NOMO-1 (cell line): ENCODE results near the gene XRCC5.
"Not testable (repeated sequence)": the region's sequence is repeated elsewhere in the genome, so short reads cannot be mapped to it uniquely, and the experiment has no call there.

Source experiments
- DNase-seq, 2 experiments: peaks; one replicate each; lab custom pipeline; 2025; ENCODE audit not compliant: unreplicated experiment in 2 of 2; lab: John Stamatoyannopoulos, UW

The XRCC5 gene

DNA sequence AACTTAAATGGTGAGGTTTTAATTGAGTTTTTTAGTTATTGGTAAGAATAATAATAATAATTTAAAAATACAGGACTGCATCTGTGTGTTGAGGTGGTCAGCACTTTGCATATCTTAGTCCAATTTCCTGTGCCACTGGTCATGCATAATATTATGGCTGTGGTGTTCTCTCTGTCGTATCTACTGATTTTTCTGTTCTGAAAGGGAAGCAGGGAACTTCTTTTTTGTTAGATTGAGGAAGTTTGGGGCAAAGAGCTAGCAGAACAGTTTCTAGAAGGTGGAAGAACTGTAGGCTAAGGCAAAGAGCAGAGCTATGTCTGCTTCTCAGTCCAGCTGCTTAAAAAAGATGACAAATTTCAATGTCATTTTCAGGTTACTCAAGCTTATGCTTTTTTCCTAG lies 74.3 kb downstream of the XRCC5 start:
- DNase-seq: peak; percentile 34 to 73

DNA sequence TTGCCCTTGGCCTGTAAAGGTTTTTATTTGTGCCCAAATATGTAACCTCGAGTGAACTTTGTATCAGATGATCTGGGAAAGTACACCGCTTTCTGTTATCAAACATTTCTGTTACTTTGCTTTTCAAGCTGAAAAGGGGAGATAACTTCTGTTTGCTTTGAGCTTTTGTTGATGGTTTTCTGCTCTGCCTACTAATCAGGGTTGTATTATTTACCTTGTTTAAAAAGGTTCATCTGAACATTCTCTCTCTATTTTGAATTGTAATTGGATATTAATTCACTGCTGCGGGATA lies 79.4 kb downstream of the XRCC5 start:
- no peak for DNase-seq

DNA sequence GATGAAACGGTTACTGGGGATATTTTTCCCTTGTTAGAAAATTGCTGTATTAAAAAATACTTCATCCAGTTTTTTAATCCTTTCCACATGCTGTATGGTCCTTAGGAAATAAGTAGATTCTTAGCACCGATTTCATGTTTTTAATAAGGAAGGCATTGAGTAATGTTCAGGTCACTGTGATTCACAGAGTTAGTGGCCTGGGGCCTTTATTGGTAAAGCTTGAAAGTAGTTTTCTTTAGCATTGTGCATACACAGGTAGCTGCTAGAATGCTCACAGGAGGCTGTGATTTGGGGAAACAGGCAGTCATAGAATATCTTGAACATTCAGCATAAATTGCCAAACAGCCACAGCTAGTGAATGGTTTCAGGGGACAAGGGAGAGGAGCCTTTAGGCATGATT lies 79.8 kb downstream of the XRCC5 start:
- no peak for DNase-seq

DNA sequence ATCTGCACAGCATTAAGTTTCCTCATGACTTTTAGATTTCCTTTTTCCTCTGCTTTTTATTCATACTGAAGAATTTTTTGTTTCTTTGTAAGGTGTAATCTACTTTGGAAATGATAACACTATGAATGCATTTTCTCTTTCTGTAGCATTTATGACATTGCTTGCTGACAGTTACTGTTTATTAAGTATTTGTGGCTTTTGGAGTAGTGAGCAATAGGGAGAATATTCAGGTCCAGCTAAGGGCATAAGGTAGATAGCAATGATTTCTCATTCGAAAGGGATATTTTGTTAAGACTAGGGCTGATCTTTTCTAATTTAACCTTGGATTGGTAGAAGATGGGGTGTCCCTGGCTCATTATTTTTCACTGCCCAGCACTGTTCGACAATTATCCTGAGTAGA lies 80.3 kb downstream of the XRCC5 start:
- no peak for DNase-seq

DNA sequence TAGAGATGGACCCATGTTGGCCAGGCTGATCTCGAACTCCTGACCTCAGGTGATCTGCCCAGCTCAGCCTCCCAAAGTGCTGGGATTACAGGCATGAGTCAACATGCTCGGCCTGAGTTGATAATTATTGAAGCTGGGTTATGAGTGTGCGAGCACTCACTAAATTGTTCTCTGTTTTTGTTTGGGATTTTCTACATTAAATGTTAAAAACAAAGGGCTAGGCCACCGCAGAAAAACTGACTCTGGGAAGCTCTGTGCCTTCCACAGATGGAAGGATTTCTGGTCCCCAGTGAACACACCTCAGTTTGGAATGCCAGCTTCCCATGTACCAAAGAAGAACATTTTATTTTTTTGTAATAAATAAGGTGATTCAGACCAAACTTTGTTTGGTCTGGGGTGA lies 83.0 kb downstream of the XRCC5 start:
- DNase-seq: no peak

DNA sequence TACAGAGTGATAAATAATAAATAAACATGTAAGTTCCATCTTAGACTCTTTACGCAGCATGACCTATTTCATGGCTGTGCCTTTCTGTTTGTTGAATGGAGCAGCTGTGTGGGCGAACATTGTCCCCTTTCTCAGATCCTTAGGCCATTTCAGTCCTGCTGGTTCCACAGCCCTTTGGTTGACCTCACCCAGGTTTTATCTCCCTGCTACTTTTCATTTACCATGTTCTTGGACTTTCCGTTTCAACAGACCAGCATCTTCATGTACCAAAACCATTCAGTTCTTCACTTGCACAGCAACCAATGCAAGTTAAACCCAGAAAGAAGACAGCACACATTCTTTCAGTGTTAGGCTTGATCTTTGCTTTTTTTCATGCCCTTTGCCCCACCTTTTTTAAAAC lies 83.8 kb downstream of the XRCC5 start:
- DNase-seq: no peak

DNA sequence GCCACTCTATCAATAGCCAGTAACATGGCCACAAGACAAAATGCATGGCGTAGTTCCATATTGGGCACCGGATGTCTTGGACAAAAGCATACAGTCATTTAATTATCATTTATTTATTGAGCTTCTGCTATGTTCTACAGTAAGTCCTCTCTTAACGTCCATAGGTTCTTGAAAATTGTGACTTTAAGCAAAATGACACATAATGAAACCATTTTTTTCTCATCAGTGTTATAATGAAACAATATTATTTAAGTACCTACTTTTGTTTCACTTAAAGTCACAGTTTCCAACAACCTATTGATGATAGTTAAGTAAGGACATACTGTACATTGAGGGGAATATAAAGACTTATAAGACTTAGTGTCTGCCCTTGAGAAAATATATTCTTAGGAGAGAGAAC lies 84.9 kb downstream of the XRCC5 start:
- DNase-seq: no peak

DNA sequence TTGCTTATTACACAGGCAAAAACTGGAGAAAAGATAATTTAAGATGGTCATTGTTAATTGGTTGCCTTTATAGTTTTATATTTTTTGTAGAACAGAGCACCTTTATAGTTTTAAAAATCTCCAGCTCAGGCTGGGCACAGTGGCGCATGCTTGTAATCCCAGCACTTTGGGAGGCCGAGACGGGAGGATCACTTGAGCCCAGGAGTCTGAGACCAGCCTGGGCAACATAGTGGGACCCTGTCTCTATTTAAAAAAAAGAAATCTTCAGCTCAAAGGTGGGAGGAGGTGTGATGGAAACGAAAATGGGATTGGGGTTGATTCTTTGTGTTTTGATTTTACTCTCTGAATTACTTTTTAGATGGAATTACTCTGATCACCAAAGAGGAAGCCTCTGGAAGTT lies 85.4 kb downstream of the XRCC5 start:
- DNase-seq: no peak

DNA sequence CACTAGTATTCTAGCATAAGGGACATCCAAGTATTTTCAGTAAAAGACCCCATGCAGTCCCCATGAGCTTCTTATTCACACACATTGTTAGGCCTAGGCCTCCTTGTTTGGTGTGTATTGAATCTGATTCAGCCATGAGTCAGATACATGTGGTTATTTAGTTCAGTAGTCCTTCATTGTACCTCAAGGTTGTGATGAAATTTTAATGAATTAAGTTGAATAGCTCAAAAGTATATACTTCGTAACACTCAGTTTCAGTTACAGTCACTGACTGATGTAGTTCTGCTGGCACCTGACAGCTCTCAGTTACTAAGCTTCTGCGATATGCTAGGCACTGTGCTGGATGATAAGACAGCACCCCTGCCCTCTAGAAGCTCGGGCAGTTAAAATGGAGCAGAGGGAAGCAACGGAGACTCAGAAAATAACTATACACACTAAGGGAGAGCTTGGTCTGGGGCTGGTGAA lies 86.4 kb downstream of the XRCC5 start:
- DNase-seq: no peak

DNA sequence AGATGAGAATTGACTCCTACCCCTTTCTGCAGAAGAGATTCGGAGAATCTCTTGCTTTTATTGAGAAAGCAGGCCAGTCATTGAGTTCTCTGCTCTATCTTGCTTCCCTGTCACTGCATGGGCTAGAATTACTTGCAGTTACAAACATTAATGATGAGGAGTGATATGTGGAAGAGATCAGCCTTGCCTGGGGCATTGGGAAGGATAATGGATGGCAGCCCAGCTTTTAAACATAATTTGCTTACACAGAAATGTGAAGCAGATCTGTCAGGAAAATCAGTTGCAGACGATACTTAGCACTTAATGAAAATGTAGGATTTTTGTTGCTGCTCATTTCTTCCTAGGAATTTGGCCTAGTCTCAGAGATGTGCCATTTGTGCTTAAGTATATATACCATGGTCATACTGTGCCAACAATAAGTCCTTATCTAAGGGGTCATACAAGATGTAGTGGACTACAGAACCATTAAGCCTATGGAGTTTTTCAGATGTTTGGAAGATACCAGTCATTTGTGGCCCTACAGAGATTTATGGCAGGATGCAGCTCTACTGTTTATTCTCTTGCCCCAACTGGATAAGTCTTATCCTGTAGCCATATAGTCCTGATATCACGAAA lies 92.7 kb downstream of the XRCC5 start:
- DNase-seq: no peak

DNA sequence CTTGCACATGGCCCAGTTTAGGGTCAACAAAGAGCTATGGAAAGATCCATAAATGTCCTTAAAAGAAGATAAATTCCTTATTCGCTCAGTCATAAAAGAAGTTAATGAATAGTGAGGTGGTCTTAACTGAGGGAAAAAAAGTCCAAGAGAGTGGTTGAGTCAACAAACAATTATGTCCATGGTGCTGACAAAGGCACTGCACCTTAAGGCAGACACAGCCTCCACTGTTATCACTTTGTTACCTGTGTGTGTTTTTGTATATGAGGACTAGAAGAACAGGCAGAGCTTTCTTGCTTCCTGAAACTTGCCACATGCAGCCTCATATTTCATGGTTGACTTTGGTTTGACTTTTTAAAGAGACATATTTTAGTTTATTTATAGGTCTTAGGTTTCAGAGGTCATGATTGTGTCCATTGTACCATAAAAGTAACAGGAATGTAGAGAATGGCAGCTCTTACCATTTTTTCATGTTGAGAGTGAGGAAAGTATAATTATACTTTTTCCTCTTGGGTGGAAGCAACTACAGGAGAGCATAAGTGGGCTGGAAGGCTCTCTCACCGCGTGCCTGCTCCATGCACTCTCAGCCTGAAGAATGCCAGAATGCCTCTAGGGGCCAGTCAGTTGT lies 93.6 kb downstream of the XRCC5 start:
- DNase-seq: no peak

DNA sequence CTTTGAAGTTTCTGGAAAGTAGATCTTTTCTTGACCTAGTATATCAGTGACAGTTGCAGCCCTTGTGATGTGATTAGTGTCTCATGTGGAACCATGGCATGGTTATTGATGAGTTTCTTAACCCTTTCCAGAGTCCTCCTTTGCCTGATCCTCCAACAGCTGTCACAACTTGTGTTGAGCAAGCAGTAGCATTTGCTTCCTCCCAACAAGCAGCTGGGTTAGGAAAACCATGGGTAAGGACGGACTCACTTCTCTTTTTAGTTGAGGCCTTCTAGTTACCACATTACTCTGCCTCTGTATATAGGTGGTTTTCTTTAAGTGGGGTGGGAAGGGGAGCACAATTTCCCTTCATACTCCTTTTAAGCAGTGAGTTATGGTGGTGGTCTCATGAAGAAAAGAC lies 96.3 kb downstream of the XRCC5 start:
- DNase-seq: peak in 1 of 2 experiments; percentile 51

DNA sequence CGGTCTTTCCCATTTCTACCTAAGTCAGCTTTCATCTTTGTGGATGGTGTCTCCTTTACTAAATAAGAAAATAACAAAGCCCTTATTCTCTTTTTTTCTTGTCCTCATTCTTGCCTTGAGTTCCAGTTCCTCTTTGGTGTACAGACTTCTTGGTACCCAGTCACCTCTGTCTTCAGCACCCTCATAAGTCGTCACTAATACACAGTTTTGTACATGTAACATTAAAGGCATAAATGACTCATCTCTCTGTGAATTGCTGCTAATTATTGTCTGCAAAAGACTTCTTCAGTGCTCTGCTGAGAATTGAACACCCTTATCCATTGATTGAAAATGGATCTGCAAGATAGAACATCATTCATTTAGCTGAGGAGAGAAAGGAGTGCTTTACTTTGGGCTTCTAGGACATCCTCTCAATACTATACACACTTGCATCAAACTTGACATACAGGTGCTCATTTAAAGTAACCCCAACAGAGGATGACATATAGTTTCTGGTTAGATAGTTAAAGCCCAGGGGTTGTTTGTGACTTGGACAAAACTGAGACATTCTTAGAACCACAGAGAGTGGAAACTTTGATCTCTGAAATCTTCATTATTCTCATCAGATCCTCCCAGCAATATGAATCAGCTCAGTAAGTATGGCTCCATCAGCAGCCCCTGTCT lies 97.0 kb downstream of the XRCC5 start:
- peak in 1 of 2 experiments; percentile 12 for DNase-seq

DNA sequence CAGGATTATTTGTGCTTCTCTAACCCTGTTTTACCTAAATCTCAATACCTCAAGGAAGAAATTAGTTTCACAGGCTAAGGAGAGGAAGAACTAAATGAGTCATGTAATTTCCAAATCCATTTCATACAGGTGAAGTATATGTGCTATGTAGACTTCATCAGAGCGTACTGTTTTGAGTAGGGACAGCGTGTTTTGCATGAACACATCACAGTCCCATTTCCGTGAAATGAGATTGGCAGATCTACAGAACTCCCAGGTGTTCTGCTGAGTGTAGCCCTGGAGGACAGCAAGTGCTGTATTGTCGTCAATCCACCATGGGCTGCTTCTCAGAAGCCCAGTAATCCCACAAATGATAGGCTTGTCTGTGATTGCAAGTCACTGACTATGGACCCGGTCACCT lies 97.7 kb downstream of the XRCC5 start:
- DNase-seq: no peak

DNA sequence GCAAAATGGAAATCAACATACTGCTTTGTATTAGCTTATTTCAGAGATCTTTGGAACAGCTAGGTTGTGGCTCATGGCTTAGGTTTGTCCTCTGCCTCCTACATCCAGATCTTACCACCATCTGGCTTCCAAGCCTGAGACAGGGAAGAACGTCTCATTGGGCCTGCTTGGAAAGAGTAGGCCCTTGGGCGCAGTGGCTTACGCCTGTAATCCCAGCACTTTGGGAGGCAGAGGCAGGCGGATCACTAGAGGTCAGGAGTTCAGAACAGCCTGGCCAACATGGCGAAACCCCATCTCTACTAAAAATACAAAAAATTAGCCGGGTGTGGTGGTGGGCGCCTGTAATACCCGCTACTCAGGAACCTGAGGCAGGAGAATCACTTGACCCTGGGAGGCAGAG lies 99.5 kb downstream of the XRCC5 start:
- not testable (repeated sequence) for DNase-seq

DNA sequence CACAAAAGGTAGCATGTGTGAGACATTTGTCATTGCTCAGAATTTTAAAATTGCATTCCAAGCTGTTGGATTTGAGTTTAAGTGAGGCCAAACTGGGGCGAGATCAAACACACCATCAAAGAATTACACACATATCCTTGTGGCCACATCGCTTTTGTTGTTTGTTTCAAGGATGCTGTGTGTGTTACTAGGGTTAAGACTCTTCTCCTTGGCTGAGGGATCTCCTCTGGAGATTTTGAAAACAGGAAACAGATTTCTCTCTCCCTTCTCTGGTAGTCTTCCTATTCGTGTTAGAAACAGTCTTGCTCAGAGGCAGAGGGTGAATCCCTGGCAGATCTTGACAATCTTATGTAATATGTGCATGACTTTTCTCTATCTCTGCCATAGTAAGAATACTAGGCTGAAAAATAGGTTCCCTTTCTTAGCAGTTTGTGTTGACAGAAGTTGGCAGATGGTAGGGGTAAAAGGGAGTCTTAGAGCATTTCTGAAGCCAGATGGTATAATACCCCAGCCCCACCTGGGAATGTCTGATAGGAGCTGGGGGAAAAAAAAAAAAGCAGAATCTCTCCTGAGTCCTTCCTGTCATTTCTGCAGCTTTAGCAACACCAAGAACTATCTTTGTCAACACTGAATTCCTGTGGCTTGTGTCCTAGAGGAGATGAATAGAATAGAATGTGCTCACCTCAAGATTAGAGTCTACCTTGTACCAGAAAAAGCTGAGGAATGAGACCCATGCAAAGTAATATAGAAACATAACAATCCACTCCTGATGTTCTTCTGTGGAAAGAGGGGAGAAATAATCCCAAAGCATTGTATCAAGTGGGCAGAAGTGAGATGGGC lies 101.8 kb downstream of the XRCC5 start:
- DNase-seq: no peak

DNA sequence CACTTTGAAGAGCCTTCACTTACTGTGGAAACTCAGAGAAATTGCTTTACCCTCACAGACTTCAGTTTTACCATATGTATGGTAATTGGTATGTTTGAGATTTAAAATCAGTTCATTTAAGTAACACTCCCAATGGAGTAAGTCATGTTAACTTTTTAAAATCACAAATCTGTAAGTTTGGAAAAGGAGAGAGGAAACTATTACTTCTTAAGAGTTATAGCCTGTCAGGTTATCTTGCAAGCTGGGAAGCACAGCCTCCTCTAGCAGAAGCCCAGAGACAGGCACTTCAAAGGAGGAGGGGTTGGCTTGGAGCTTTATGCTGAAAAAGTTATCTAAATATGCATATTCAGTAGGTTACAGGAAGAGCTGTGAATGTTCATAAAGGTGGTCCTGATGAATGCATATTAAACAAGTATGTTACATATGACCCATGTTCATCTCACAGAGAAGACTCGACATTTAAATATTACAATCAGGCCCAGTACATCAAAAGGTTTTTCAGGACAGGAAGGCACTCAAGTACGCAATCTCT lies 102.5 kb downstream of the XRCC5 start:
- no peak for DNase-seq

DNA sequence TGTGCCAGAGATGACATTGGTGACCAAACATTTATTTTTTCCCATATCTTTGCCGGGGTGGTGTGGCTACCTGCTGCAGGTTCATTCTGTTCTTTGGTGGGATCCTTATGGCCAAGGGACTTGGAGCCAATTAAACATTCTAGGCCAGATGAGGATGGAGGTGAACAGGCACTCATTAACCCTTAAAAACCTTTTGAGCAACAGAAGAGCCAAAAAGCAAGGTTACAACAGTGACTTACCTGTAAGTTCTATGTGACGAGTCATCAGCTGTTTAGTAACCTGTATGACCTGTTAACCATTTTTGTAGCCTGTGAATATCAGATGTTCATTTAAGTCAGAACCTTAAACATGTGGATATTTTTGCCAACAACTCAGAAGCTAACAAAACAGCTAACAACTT lies 105.6 kb downstream of the XRCC5 start:
- DNase-seq: no peak

DNA sequence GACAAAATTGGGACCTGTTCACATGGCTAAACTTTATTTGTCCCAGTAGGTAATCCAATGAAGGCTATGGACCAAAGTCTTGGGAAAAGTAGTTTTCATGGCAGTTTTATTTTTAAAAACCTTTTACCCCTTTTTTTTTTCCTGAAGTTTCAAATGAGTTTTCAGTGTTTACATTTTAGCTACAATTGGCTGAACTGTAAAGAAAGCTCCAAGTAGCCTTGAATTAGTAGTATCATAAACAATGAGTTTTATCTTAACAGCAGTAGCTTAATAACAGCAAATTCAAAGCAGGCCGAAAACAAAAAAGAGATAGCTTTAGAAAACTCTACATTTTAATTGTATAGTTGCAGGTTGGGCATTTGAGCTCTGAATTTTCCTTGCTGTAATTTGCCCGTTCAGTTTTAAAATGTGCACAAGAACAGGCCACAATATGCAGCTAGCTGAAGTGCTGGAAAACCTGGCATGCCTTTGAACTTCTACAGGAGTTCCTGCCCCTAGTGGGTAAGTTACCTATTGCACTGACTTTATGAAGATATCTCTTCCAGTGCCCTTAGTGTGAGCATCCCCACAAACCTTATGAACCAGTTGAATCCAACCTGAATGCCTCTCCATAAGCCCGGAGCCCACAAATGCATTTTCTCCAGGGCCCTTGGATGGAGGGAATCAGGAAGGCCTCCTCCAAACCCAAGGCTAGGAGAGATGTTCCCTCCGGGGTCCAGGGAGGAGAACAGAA lies 106.7 kb downstream of the XRCC5 start:
- DNase-seq: no peak

DNA sequence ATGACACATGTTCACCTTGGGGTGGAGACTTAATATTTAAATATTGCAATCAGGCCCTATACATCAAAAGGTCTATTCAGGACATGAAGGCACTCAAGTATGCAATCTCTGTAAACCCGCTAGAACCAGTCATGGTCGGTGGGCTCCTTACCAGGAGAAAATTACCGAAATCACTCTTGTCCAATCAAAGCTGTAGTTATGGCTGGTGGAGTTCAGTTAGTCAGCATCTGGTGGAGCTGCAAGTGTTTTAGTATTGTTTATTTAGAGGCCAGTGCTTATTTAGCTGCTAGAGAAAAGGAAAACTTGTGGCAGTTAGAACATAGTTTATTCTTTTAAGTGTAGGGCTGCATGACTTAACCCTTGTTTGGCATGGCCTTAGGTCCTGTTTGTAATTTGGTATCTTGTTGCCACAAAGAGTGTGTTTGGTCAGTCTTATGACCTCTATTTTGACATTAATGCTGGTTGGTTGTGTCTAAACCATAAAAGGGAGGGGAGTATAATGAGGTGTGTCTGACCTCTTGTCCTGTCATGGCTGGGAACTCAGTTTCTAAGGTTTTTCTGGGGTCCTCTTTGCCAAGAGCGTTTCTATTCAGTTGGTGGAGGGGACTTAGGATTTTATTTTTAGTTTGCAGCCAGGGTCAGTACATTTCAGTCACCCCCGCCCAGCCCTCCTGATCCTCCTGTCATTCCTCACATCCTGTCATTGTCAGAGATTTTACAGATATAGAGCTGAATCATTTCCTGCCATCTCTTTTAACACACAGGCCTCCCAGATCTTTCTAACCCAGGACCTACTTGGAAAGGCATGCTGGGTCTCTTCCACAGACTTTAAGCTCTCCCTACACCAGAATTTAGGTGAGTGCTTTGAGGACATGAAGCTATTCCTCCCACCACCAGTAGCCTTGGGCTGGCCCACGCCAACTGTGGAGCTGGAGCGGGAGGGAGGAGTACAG lies 108.1 kb downstream of the XRCC5 start:
- DNase-seq: no peak
